Measurements from ENCODE around the gene COA1.
"Not testable (repeated sequence)": the region's sequence is repeated elsewhere in the genome, so short reads cannot be mapped to it uniquely, and the experiment has no call there.

The COA1 gene

GRCh38 chr7:43650457-43651052 lies 78.8 kb downstream of the COA1 start:
- no peak for DNase-seq

- no peak for DNase-seq
Measured at GRCh38 chr7:43649755-43650274, 79.5 kb downstream of the COA1 start.

- DNase-seq = peak in 2 of 3 donors; percentile 21 to 29
Measured at GRCh38 chr7:43648473-43649406, 80.6 kb downstream of the COA1 start.

GRCh38 chr7:43647673-43648472 lies 81.5 kb downstream of the COA1 start:
- peak; percentile 52 to 61 (median 58) for DNase-seq

GRCh38 chr7:43647339-43647672 lies 82.0 kb downstream of the COA1 start:
- no peak for DNase-seq

- DNase-seq = no peak
Measured at GRCh38 chr7:43646603-43647338, 82.6 kb downstream of the COA1 start.

GRCh38 chr7:43645699-43646226 lies 83.6 kb downstream of the COA1 start:
- DNase-seq = no peak

- no peak for DNase-seq
Measured at GRCh38 chr7:43643846-43644245, 85.5 kb downstream of the COA1 start.

- DNase-seq = no peak
Measured at GRCh38 chr7:43642897-43643630, 86.3 kb downstream of the COA1 start.

- DNase-seq = no peak
Measured at GRCh38 chr7:43640679-43641078, 88.6 kb downstream of the COA1 start.

- DNase-seq = no peak
Measured at GRCh38 chr7:43639858-43640491, 89.3 kb downstream of the COA1 start.

GRCh38 chr7:43637114-43637806 lies 92.1 kb downstream of the COA1 start:
- no peak for DNase-seq

GRCh38 chr7:43636093-43636492 lies 93.2 kb downstream of the COA1 start:
- DNase-seq = no peak

GRCh38 chr7:43634384-43634783 lies 94.9 kb downstream of the COA1 start:
- no peak for DNase-seq

- no peak for DNase-seq
Measured at GRCh38 chr7:43632746-43633145, 96.6 kb downstream of the COA1 start.

GRCh38 chr7:43631559-43631958 lies 97.8 kb downstream of the COA1 start:
- DNase-seq = no peak

- DNase-seq = no peak
Measured at GRCh38 chr7:43630482-43630881, 98.8 kb downstream of the COA1 start.

GRCh38 chr7:43629857-43630256 lies 99.5 kb downstream of the COA1 start:
- no peak for DNase-seq

- no peak for DNase-seq
Measured at GRCh38 chr7:43628431-43628830, 100.9 kb downstream of the COA1 start.

GRCh38 chr7:43627798-43628197 lies 101.5 kb downstream of the COA1 start:
- not testable (repeated sequence) for DNase-seq
